Endometrial microvascular endothelial cells (primary cell): ENCODE measurements around the gene NKG7. TPM values are rescaled to one million over a fixed set of nuclear protein-coding genes. Genes with fewer than 3 reads are reported as not detected.

Experiments
- in situ Hi-C: cut with HindIII; loops from 2 replicates; pipeline ENCODE4 v1.10.0; 2017; ENCODE audit warnings: low sequenced_read_pairs, low pct_unique_long_range_greater_than_20kb; ENCODE audit errors: inconsistent ontology term
- total RNA-seq: library from RNA; depleted of rRNA; stranded (reverse); fragments of >200 nt; gene quantifications from one replicate; pipeline ENCODE4 v1.2.3, GENCODE V29; 2015; ENCODE audit errors: inconsistent ontology term

NKG7 gene
- total RNA-seq, 1 donor from 2014 or later: not detected

DNA sequence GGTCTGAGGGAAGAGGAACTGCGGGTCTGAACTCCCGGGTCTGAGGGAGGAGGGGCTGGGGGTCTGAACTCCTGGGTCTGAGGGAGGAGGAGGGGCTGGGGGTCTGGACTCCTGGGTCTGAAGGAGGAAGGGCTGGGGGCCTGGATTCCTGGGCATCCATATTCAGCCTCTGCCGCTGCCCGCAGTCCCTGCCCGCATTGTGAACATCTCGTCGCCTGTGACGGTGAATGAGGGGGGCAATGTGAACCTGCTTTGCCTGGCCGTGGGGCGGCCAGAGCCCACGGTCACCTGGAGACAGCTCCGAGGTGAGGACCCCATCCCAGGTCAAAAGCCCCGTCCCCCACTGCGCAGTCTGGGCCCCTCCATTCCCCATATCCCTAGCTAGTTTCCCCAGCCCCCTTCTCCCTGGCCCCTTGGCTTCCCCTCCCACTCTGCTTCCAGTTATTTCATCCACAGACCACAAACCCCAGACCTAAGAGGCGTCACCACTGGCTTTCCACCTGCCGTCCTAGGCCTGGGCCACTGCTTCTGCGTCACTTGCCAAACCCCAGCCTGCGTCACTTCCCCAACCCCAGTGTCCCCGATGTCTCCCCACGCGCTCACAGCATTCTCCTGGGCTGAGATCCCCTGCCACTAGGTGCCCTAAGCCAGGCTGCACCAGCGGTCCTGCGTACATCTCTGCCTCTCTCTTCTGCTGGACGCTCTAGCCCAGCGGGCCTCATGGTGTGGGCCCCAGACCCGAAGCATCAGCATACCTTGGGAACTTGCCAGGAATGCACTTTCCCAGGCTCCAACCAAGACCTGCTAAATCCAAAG is 47.1 kb downstream of the NKG7 start:
- in situ Hi-C loops: no loop called here

DNA sequence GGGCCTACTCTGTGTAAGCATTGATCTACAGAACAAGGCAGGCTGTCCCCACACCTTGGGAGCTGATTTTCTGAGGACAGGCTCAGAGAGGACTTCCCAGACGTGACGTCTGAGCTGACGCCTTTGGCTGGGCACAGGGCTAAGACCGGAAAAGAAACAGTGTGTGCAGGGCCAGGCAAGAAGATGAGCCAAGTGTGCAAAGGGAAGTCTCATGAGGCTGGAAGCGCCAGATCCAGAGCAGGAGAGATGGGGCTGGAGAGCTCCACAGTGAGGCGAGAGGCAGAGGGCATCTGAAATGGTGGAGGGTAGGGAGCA is 48.3 kb downstream of the NKG7 start:
- in situ Hi-C loops: no loop called here

DNA sequence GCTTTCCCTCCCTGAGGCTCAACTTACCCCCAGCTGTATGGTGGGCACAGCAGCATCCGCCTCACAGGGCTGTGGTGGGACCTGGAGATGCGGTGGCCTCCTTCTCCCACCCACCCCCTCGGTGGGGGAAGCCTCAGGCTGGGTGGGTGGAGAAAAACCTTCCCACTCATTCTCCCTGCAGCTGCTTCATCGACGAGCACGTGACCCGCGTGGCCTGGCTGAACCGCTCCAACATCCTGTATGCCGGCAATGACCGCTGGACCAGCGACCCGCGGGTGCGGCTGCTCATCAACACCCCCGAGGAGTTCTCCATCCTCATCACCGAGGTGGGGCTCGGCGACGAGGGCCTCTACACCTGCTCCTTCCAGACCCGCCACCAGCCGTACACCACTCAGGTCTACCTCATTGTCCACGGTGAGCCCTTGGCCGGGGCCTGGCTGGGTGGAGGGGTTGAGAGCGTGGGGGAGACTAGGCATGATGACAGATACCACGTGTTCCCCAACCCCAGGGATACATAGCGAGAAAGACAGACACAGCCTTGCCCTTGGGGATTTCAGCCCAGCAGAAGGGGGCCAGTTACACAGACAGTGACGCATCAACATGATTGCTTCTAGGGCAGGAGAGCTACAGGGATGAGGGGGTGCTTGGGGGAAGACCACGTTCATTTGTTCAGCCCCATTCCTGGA is 48.8 kb downstream of the NKG7 start:
- in situ Hi-C loops: no loop called here

DNA sequence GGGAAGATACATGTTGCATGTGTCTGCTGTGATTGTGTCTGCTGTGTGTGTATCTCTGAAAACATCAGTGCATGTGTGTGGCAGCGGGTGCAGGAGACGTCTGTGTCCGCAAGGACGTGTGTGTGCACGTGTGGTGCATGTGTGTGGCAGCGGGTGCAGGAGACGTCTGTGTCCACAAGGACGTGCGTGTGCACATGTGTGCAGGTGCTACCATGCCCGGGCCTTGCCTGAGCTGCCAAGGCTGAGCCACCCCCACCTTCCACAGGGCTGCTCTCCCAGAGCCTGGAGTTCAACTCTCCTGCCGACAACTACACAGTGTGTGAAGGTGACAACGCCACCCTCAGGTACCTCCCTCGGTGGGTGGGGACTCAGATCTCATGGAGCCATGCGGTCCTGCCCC is 50.7 kb downstream of the NKG7 start:
- in situ Hi-C loops: no loop called here

Other genes starting within 250 kb of the NKG7 start
- gene SIGLEC9, start 247.7 kb downstream of the NKG7 start, total RNA-seq: not detected
- gene SIGLEC7, start 230.4 kb downstream of the NKG7 start, total RNA-seq: not detected
- gene CD33, start 147.6 kb downstream of the NKG7 start, total RNA-seq: not detected
- gene SIGLECL1, start 121.6 kb downstream of the NKG7 start, total RNA-seq: not detected
- not detected for gene IGLON5, start 61.0 kb downstream of the NKG7 start, total RNA-seq
- not detected for gene VSIG10L, start 30.5 kb downstream of the NKG7 start, total RNA-seq
- 87.7 TPM for gene ETFB, start 6.3 kb downstream of the NKG7 start, total RNA-seq
- not detected for gene CLDND2, start 3.7 kb downstream of the NKG7 start, total RNA-seq
- gene LIM2, start 15.3 kb upstream of the NKG7 start, total RNA-seq: not detected
- not detected for gene C19orf84, start 17.9 kb upstream of the NKG7 start, total RNA-seq
- not detected for gene SIGLEC10, start 45.0 kb upstream of the NKG7 start, total RNA-seq
- not detected for gene SIGLEC8, start 85.8 kb upstream of the NKG7 start, total RNA-seq
- gene CEACAM18, start 105.9 kb upstream of the NKG7 start, total RNA-seq: not detected
- gene SIGLEC12, start 129.1 kb upstream of the NKG7 start, total RNA-seq: not detected
- not detected for gene SIGLEC6, start 159.0 kb upstream of the NKG7 start, total RNA-seq
- 7.0 TPM for gene ZNF175, start 198.6 kb upstream of the NKG7 start, total RNA-seq